H1 (cell line): ENCODE results near the gene CNKSR2. TPM values are rescaled to one million over a fixed set of nuclear protein-coding genes. Genes with fewer than 3 reads are reported as not detected.

ENCODE experiments used
- CTCF ChIA-PET: fragments of 300-600 bp; sonication (Branson Sonifier 250); formaldehyde crosslinking; loops from one replicate; lab custom pipeline; 2021; ENCODE audit not compliant: partially characterized antibody; lab: Charles Lee
- POLR2A ChIA-PET: fragments of 300-600 bp; sonication (Branson Sonifier 250); formaldehyde crosslinking; loops from one replicate; lab custom pipeline; 2021; ENCODE audit warnings: inconsistent platforms; ENCODE audit not compliant: partially characterized antibody; lab: Charles Lee
- DNase-seq, 2 experiments: peaks; one replicate each; pipeline versions ENCODE4 v3.0.0 to v3.0.0-alpha.2; 2010 to 2022; ENCODE audit warnings: low spot score in 2 of 2, low read depth in 1 of 2, mixed read lengths in 1 of 2
- FAIRE-seq: peaks from 2 replicates; lab custom pipeline; 2011; peaks lifted over from hg19 to GRCh38; lab: Jason Lieb, UNC
- H2AFZ ChIP-seq: 2 replicates; pipeline ENCODE4 v1.8.1; 2012; ENCODE audit warnings: low read length, inconsistent platforms
- H2AK5ac ChIP-seq: 2 replicates; pipeline ENCODE4 v1.6.1; 2013; ENCODE audit warnings: low read depth, low read length
- H2BK120ac ChIP-seq: replicated peaks from 2 replicates; pipeline ENCODE3; 2013; ENCODE audit warnings: low read depth, low read length, inconsistent platforms
- H2BK12ac ChIP-seq: 2 replicates; pipeline ENCODE4 v1.6.1; 2013; ENCODE audit warnings: low read depth, low read length
- H2BK15ac ChIP-seq: 2 replicates; pipeline ENCODE4 v1.6.1; 2013; ENCODE audit warnings: low read length
- H2BK20ac ChIP-seq: 2 replicates; pipeline ENCODE4 v1.6.1; 2013; ENCODE audit warnings: low read length
- H2BK5ac ChIP-seq: 2 replicates; pipeline ENCODE4 v1.6.1; 2013; ENCODE audit warnings: low read depth, low read length
- H3K14ac ChIP-seq: 2 replicates; pipeline ENCODE4 v1.6.1; 2013; ENCODE audit warnings: inconsistent platforms; ENCODE audit not compliant: insufficient read length
- H3K18ac ChIP-seq: 2 replicates; pipeline ENCODE4 v1.6.1; 2013; ENCODE audit warnings: low read length; ENCODE audit errors: extremely low read depth
- H3K23ac ChIP-seq: 2 replicates; pipeline ENCODE4 v1.6.1; 2013; ENCODE audit warnings: inconsistent platforms; ENCODE audit not compliant: insufficient read length
- H3K23me2 ChIP-seq: 2 replicates; pipeline ENCODE4 v1.6.1; 2013; ENCODE audit warnings: low read depth, low read length
- H3K27ac ChIP-seq: 2 replicates; pipeline ENCODE4 v1.6.1; 2011; ENCODE audit warnings: low read depth, low read length, inconsistent platforms
- H3K27me3 ChIP-seq, 4 experiments: replicated peaks in 1 of 4; 1 replicate in 1 of 4; 2 replicates in 3 of 4; pipeline versions ENCODE4 v1.6.1 to v1.8.1; 2011 to 2013; ENCODE audit warnings: low read length in 3 of 4, mild to moderate bottlenecking in 3 of 4, inconsistent platforms in 2 of 4, mixed read lengths in 2 of 4, moderate library complexity in 1 of 4; ENCODE audit not compliant: control insufficient read depth in 3 of 4, insufficient read depth in 3 of 4; ENCODE audit errors: extremely low read depth in 1 of 4
- H3K36me3 ChIP-seq, 4 experiments: 2 replicates each; pipeline versions ENCODE4 v1.6.1 to v1.8.1; 2011 to 2013; ENCODE audit warnings: mild to moderate bottlenecking in 4 of 4, low read length in 3 of 4, moderate library complexity in 2 of 4, control low read depth in 1 of 4, inconsistent platforms in 1 of 4; ENCODE audit not compliant: insufficient read depth in 4 of 4, control insufficient read depth in 2 of 4
- H3K4ac ChIP-seq: replicated peaks from 2 replicates; pipeline ENCODE3; 2013; ENCODE audit warnings: low read length, low read depth, mixed read lengths, inconsistent platforms; ENCODE audit not compliant: insufficient read length
- H3K4me1 ChIP-seq, 4 experiments: replicated peaks in 1 of 4; 1 replicate in 1 of 4; 2 replicates in 3 of 4; pipeline versions ENCODE4 v1.6.1 to v1.8.1; 2011 to 2013; ENCODE audit warnings: low read length in 3 of 4, inconsistent platforms in 2 of 4, mixed read lengths in 1 of 4; ENCODE audit not compliant: insufficient read depth in 4 of 4, control insufficient read depth in 3 of 4
- H3K4me2 ChIP-seq, 2 experiments: 2 replicates each; pipeline versions ENCODE4 v1.6.1 to v1.8.1; 2011 to 2013; ENCODE audit warnings: low read depth in 2 of 2, low read length in 2 of 2, control low read depth in 1 of 2, inconsistent platforms in 1 of 2, mild to moderate bottlenecking in 1 of 2; ENCODE audit not compliant: insufficient read depth in 1 of 2
- H3K4me3 ChIP-seq, 4 experiments: fragments of 200-600, 300-600 bp in 1 of 4; sonication (generic), shearing (Covaris generic), sonication (Bioruptor Twin) in 1 of 4; 2 replicates each; pipeline versions ENCODE4 v1.5.1 to v1.8.1; 2011 to 2016; ENCODE audit warnings: low read length in 4 of 4, low read depth in 3 of 4, control low read depth in 2 of 4, inconsistent platforms in 2 of 4, mild to moderate bottlenecking in 2 of 4, mixed read lengths in 1 of 4, moderate library complexity in 1 of 4; ENCODE audit not compliant: insufficient read depth in 2 of 4; ENCODE audit errors: extremely low read depth in 1 of 4
- H3K56ac ChIP-seq: replicated peaks from 2 replicates; pipeline ENCODE3; 2013; ENCODE audit warnings: low read depth, mild to moderate bottlenecking, mixed read lengths, low read length, inconsistent platforms; ENCODE audit not compliant: insufficient read length
- H3K79me1 ChIP-seq: 2 replicates; pipeline ENCODE4 v1.6.1; 2013; ENCODE audit warnings: low read depth, low read length, control low read depth
- H3K79me2 ChIP-seq, 2 experiments: 2 replicates each; pipeline versions ENCODE4 v1.6.1 to v1.8.1; 2012 to 2013; ENCODE audit warnings: low read length in 2 of 2, mild to moderate bottlenecking in 2 of 2, inconsistent platforms in 1 of 2; ENCODE audit not compliant: insufficient read depth in 2 of 2, control insufficient read depth in 1 of 2
- H3K9ac ChIP-seq, 4 experiments: replicated peaks in 1 of 4; 1 replicate in 1 of 4; 2 replicates in 3 of 4; pipeline versions ENCODE4 v1.6.1 to v1.8.1; 2011 to 2013; ENCODE audit warnings: low read depth in 3 of 4, low read length in 3 of 4, control low read depth in 2 of 4, mild to moderate bottlenecking in 2 of 4, moderate library complexity in 2 of 4, inconsistent platforms in 1 of 4; ENCODE audit errors: extremely low read depth in 1 of 4
- H3K9me3 ChIP-seq, 2 experiments: 2 replicates each; pipeline versions ENCODE4 v1.6.1 to v1.8.1; 2012 to 2013; ENCODE audit warnings: mild to moderate bottlenecking in 2 of 2, moderate library complexity in 2 of 2, control low read depth in 1 of 2, inconsistent platforms in 1 of 2, low read depth in 1 of 2, low read length in 1 of 2, mixed read lengths in 1 of 2; ENCODE audit not compliant: insufficient read depth in 2 of 2
- H4K20me1 ChIP-seq, 2 experiments: replicated peaks in 1 of 2; 2 replicates each; pipeline versions ENCODE3 to v1.8.1; 2011 to 2013; ENCODE audit warnings: inconsistent platforms in 2 of 2, low read length in 2 of 2, mild to moderate bottlenecking in 1 of 2; ENCODE audit not compliant: insufficient read depth in 2 of 2, control insufficient read depth in 1 of 2
- H4K5ac ChIP-seq: 2 replicates; pipeline ENCODE4 v1.6.1; 2013; ENCODE audit warnings: low read length, low read depth, mixed read lengths, inconsistent platforms; ENCODE audit not compliant: insufficient read length
- H4K8ac ChIP-seq: 2 replicates; pipeline ENCODE4 v1.8.0; 2013; ENCODE audit warnings: mild to moderate bottlenecking, moderate library complexity, low read length, inconsistent platforms; ENCODE audit not compliant: insufficient read depth; ENCODE audit errors: extremely low read depth
- H4K91ac ChIP-seq: replicated peaks from 2 replicates; pipeline ENCODE3; 2013; ENCODE audit warnings: low read length, mixed read lengths, inconsistent platforms; ENCODE audit not compliant: insufficient read length
- POLR2AphosphoS5 ChIP-seq: IDR thresholded peaks from 2 replicates; pipeline ENCODE4 v1.6.1; 2011; ENCODE audit warnings: low read depth, low read length
- WGBS, 2 experiments: shearing (Covaris generic) in 1 of 2; methylation state at CpG; one replicate each; pipeline versions ENCODE4 v1.1.6 to v1.1.7; 2013 to 2015; ENCODE audit warnings: low lambda C conversion rate in 2 of 2, mixed read lengths in 2 of 2, inconsistent platforms in 1 of 2, low coverage in 1 of 2, missing lambda C conversion rate in 1 of 2; ENCODE audit not compliant: insufficient replicate concordance in 2 of 2, insufficient coverage in 1 of 2, insufficient read length in 1 of 2; ENCODE audit errors: extremely low coverage in 1 of 2, missing lambda C conversion rate in 1 of 2; 5-methylcytosine and 5-hydroxymethylcytosine counted together
- polyA plus RNA-seq, 7 experiments: library from polyadenylated mRNA; depleted of rRNA in 3 of 7; stranded (reverse) in 5 of 7; unstranded in 2 of 7; fragments of >200 nt in 5 of 7; fragments of 200-250 nt in 2 of 7; gene quantifications; 1 replicate in 5 of 7; 2 replicates in 1 of 7; 4 replicates in 1 of 7; pipeline versions ENCODE4 v1.2.1 to v1.2.3, GENCODE V29; 2011 to 2013; ENCODE audit warnings: missing spikeins in 2 of 7, mixed read lengths in 2 of 7
- total RNA-seq: library from RNA; stranded (reverse); fragmentation: NEBNext Ultra II Directional; extraction: Animal tissue kit (Norgen Biotek cat#: 25700); gene quantifications from 2 replicates; pipeline ENCODE4 v1.2.1, GENCODE V29; 2021

CNKSR2 gene
- total and polyA plus RNA-seq, 2 of the 8 experiments (the other 6 are each of a cell fraction or from before 2014, with no cell fraction given): 5.5 to 16.3 TPM

- H3K9ac ChIP-seq: no peak overlapping the region
- no peak overlapping the region for H3K4ac ChIP-seq
- TF ChIP-seq POLR2AphosphoS5: no peak
- no peak overlapping the region for H4K5ac ChIP-seq
- no peaks in the 10 kb centered on the region for H4K20me1 ChIP-seq
- no peak for DNase-seq
- CTCF ChIA-PET: no interaction called here
- H3K4me2 ChIP-seq: no peak overlapping the region
- no peaks in the 10 kb centered on the region for H3K9me3 ChIP-seq
- H4K8ac ChIP-seq: no peak overlapping the region
- H2BK12ac ChIP-seq: no peak overlapping the region
- H2BK5ac ChIP-seq: no peak overlapping the region
- no peak overlapping the region for H2AK5ac ChIP-seq
- no peak overlapping the region for H3K4me3 ChIP-seq
- no peak overlapping the region for H2BK20ac ChIP-seq
- no peaks in the 10 kb centered on the region for H3K23me2 ChIP-seq
- no peak overlapping the region for H2BK120ac ChIP-seq
- H3K18ac ChIP-seq: no peak overlapping the region
- no peak overlapping the region for H3K23ac ChIP-seq
- no peaks in the 10 kb centered on the region for H3K79me2 ChIP-seq
- POLR2A ChIA-PET: interaction anchor here (0.9 kb wide), 1 partner anchor 11 kb away, joined by 4 read pairs; no protein-coding TSS in a partner anchor
- H2AFZ ChIP-seq: no peak overlapping the region
- no peaks in the 10 kb centered on the region for H3K79me1 ChIP-seq
- no peak overlapping the region for H4K91ac ChIP-seq
- H3K27me3 ChIP-seq: no peaks in the 10 kb centered on the region
- H3K4me1 ChIP-seq: no peaks in the 10 kb centered on the region
- no peak overlapping the region for H3K56ac ChIP-seq
- 95% methylated on average over 1 of the region's 1 CpG; no CpG with 5 or more reads in 1 of the 2 experiments for WGBS, 2 experiments
- H3K36me3 ChIP-seq: peaks cover 0 to 10% (median 0%) of the 10 kb centered on the region in 4 experiments; a peak in 2 of 8 replicates
- no peak for FAIRE-seq
- no peak overlapping the region for H3K14ac ChIP-seq
- H2BK15ac ChIP-seq: no peak overlapping the region
- H3K27ac ChIP-seq: no peak overlapping the region
These were observed 235.9 kb downstream of the CNKSR2 start for GRCh38 chrX:21610168-21610567.
